Osteocyte (in vitro differentiated cells): ENCODE results near the gene FZD2. TPM values are rescaled to one million over a fixed set of nuclear protein-coding genes. Genes with fewer than 3 reads are reported as not detected.
"Not testable (repeated sequence)": the region's sequence is repeated elsewhere in the genome, so short reads cannot be mapped to it uniquely, and the experiment has no call there.

Source experiments
- DNase-seq: peaks from one replicate; pipeline ENCODE4 v3.0.0; 2021; ENCODE audit warnings: mixed read lengths; ENCODE audit not compliant: unreplicated experiment; ENCODE audit errors: extremely low spot score
- H3K27ac Mint-ChIP-seq: one replicate; pipeline ENCODE4 v1.8.0; 2021; ENCODE audit warnings: mild to moderate bottlenecking, mixed read lengths; ENCODE audit not compliant: unreplicated experiment
- H3K27me3 Mint-ChIP-seq: one replicate; pipeline ENCODE4 v1.8.0; 2021; ENCODE audit warnings: mixed read lengths; ENCODE audit not compliant: unreplicated experiment
- H3K36me3 Mint-ChIP-seq: one replicate; pipeline ENCODE4 v1.8.0; 2021; ENCODE audit warnings: mixed read lengths; ENCODE audit not compliant: unreplicated experiment
- H3K4me1 Mint-ChIP-seq: one replicate; pipeline ENCODE4 v1.8.0; 2021; ENCODE audit warnings: mixed read lengths; ENCODE audit not compliant: unreplicated experiment
- H3K4me3 Mint-ChIP-seq: one replicate; pipeline ENCODE4 v1.8.0; 2021; ENCODE audit warnings: mild to moderate bottlenecking, moderate library complexity, mixed read lengths; ENCODE audit not compliant: unreplicated experiment
- H3K9me3 Mint-ChIP-seq: one replicate; pipeline ENCODE4 v1.8.0; 2021; ENCODE audit warnings: mixed read lengths; ENCODE audit not compliant: unreplicated experiment
- CTCF ChIP-seq: fragments of 200-600 bp; sonication (generic); IDR thresholded peaks from 2 replicates; pipeline ENCODE4 v1.5.0; 2021; ENCODE audit warnings: antibody characterized with exemption, mild to moderate bottlenecking, moderate library complexity
- total RNA-seq: library from RNA; stranded (reverse); gene quantifications from 2 replicates; pipeline ENCODE4 v1.2.1, GENCODE V29; 2021

FZD2 gene
- total RNA-seq, 1 donor from 2014 or later: 203 TPM

- peak overlapping the region; percentile 92 for H3K27ac Mint-ChIP-seq
- peaks cover 48% of the 10 kb centered on the region for H3K4me1 Mint-ChIP-seq
These were observed 3.9 kb downstream of the FZD2 start for GRCh38 chr17:44561237-44561623.

DNA sequence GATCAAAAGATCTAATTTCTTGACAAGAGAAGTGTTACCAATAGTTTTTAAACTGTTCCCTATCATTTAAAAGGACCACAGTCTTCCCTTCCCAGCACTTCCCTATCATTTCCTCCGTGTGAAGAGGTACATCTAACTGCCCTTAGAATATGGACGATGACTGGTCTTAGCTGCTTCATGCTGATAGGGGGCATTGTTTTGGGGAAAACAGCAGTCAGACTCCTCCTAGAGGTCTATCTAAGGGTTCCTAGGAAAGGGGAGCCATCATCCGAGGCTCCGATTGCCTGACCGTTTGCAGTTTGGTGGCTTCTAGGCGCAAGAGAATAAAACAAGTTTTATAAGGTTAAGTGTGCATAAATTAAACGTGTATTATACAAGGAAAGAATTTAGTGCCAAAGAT, 7.1 kb downstream of the FZD2 start:
- Mint-ChIP-seq H3K27ac (no peak overlapping the region), H3K9me3 (peaks cover 4% of the 10 kb centered on the region), H3K27me3 (no peaks in the 10 kb centered on the region), H3K4me3 (no peak overlapping the region), H3K36me3 (peaks cover 38% of the 10 kb centered on the region), H3K4me1 (peaks cover 50% of the 10 kb centered on the region)
- DNase-seq: no peak
- no peak for TF ChIP-seq CTCF

More at GRCh38 chr17:44561237-44561623, 3.9 kb downstream of the FZD2 start:
- peaks cover 4% of the 10 kb centered on the region for H3K9me3 Mint-ChIP-seq
- H3K36me3 Mint-ChIP-seq: peaks cover 49% of the 10 kb centered on the region
- H3K27me3 Mint-ChIP-seq: no peaks in the 10 kb centered on the region
- DNase-seq: no peak
- H3K4me3 Mint-ChIP-seq: peak overlapping the region; percentile 98
- TF ChIP-seq CTCF: no peak

- Mint-ChIP-seq H3K27me3 (no peaks in the 10 kb centered on the region), H3K9me3 (peaks cover 4% of the 10 kb centered on the region), H3K27ac (peak overlapping the region; percentile 34), H3K4me1 (peaks cover 42% of the 10 kb centered on the region), H3K4me3 (no peak overlapping the region), H3K36me3 (peaks cover 24% of the 10 kb centered on the region)
- no peak for DNase-seq
- peak; percentile 67 for TF ChIP-seq CTCF
These were observed 8.7 kb downstream of the FZD2 start for GRCh38 chr17:44565866-44566443.

GRCh38 chr17:44568311-44568944, 11.1 kb downstream of the FZD2 start:
- H3K36me3 Mint-ChIP-seq, H3K27me3 Mint-ChIP-seq, DNase-seq, H3K9me3 Mint-ChIP-seq, H3K4me3 Mint-ChIP-seq: not testable (repeated sequence)
- Mint-ChIP-seq H3K27ac (peak overlapping the region; percentile 57), H3K4me1 (peaks cover 20% of the 10 kb centered on the region)

GRCh38 chr17:44568945-44569858, 11.9 kb downstream of the FZD2 start:
- peaks cover 8% of the 10 kb centered on the region for H3K36me3 Mint-ChIP-seq
- H3K27me3 Mint-ChIP-seq: no peaks in the 10 kb centered on the region
- no peak for TF ChIP-seq CTCF
- H3K4me1 Mint-ChIP-seq: peaks cover 18% of the 10 kb centered on the region
- peak overlapping the region; percentile 57 for H3K27ac Mint-ChIP-seq
- no peak overlapping the region for H3K4me3 Mint-ChIP-seq
- H3K9me3 Mint-ChIP-seq: peaks cover 4% of the 10 kb centered on the region
- no peak for DNase-seq
